ENCODE measurements around the gene TGFBR2.
"Not testable (repeated sequence)": the region's sequence is repeated elsewhere in the genome, so short reads cannot be mapped to it uniquely, and the experiment has no call there.

TGFBR2 gene

DNA sequence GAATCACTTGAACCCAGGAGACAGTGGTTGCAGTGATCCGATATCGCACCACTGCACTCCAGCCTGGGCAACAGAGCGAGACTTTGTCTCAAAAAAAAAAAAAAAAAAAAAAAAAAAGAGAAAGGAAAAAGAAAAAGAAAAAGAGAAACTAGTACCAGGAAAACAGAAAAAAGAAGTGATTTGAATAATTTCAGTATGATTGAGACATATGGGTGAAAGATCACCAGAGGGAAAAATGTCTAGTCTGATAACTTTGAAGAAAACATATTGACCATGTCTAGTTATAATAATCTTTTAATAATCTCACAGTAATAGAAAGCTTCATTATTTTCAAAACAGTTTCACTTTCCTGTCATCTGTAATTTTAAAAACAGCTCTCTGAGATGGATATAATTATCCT is 16.4 kb downstream of the TGFBR2 start:
- TF ChIP-seq PRDM1 (tag by site-specific recombination; IDR thresholded peaks at IDR 0.05) (peak; percentile 51; the same call in 1 of the 2 replicates), YY1 (tag by site-specific recombination; IDR thresholded peaks at IDR 0.05) (no peak)
- TF ChIP-seq, protein P1, sequence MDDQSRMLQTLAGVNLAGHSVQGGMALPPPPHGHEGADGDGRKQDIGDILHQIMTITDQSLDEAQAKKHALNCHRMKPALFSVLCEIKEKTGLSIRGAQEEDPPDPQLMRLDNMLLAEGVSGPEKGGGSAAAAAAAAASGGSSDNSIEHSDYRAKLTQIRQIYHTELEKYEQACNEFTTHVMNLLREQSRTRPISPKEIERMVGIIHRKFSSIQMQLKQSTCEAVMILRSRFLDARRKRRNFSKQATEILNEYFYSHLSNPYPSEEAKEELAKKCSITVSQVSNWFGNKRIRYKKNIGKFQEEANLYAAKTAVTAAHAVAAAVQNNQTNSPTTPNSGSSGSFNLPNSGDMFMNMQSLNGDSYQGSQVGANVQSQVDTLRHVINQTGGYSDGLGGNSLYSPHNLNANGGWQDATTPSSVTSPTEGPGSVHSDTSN (CRISPR knock-in tag; IDR thresholded peaks at IDR 0.05): no peak
- H3K9me3 ChIP-seq (ENCODE audit: control insufficient read depth, insufficient read depth, low read depth, low read length): no peaks in the 10 kb centered on the region
- H3K4me3 ChIP-seq (ENCODE audit: low read depth, low read length): no peak overlapping the region
- peaks cover 12% of the 10 kb centered on the region; the same call in 1 of the 2 replicates for H3K4me1 ChIP-seq (ENCODE audit: control insufficient read depth, insufficient read depth, low read length)
- ChIA-PET POLR2A (no interaction called here), CTCF (interaction anchor here (1.5 kb wide), 1 partner anchor 70 kb away, joined by 3 read pairs; no protein-coding TSS in a partner anchor)
- no peak overlapping the region for H3K27ac ChIP-seq (ENCODE audit: extremely low read depth, low read depth, low read length)
- no peaks in the 10 kb centered on the region for H3K36me3 ChIP-seq (ENCODE audit: control insufficient read depth in 2 of 2, insufficient read depth in 1 of 2, low read length in 2 of 2)

DNA sequence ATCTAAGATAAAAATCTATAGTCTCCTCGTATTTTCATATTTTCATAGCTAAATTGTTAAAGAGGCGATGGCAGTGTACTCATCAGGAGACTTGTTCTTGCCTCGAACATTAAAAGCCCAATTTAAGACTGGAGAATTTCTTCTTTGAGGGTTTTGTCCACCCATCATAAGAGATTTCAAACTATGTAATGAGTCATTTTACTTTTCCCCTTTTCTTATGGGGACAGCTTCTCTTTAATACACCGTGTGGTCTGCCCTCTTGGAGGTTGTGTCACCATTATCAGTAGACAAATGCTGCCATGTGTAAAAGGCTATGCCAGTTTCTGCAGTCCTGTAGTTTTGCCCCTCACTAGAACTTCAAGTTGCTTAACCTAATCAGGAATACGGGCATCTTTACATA is 16.9 kb downstream of the TGFBR2 start:
- Histone ChIP-seq H3K4me1 (ENCODE audit: control insufficient read depth, insufficient read depth, low read length) (peaks cover 12% of the 10 kb centered on the region; the same call in 1 of the 2 replicates), H3K4me3 (ENCODE audit: low read depth, low read length) (no peak overlapping the region), H3K9me3 (ENCODE audit: control insufficient read depth, insufficient read depth, low read depth, low read length) (no peaks in the 10 kb centered on the region), H3K36me3 (ENCODE audit: control insufficient read depth in 2 of 2, insufficient read depth in 1 of 2, low read length in 2 of 2) (no peaks in the 10 kb centered on the region), H3K27ac (ENCODE audit: extremely low read depth, low read depth, low read length) (no peak overlapping the region)
- CTCF ChIA-PET: interaction anchor here (1.5 kb wide), 1 partner anchor 70 kb away, joined by 3 read pairs; no protein-coding TSS in a partner anchor
- TF ChIP-seq ZNF239 (tag by site-specific recombination; IDR thresholded peaks at IDR 0.05) (no peak), ZNF747 (tag by site-specific recombination; IDR thresholded peaks at IDR 0.05) (no peak), ZNF785 (tag by site-specific recombination; IDR thresholded peaks at IDR 0.05) (no peak), ZFP3 (tag by site-specific recombination; IDR thresholded peaks at IDR 0.05; ENCODE audit: low read depth) (no peak)
- POLR2A ChIA-PET: no interaction called here

DNA sequence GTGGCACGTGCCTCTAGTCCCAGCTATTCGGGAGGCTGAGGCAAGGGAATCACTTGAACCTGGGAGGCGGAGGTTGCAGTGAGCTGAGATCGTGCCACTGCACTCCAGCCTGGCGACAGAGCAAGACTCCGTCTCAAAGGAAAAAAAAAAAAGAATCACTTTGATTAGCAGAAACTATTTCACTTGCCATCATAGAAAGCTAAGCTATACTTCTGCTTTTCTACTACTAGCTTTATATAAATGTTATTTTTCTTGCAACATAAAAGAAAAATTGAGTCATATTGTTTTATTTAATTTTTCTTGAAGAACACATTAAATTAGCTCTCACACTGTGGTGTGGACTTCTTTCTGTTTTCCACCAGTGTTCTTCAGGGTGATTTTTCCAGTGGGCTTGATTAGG is 18.1 kb downstream of the TGFBR2 start:
- CTCF ChIA-PET; H3K9me3 ChIP-seq (ENCODE audit: control insufficient read depth, insufficient read depth, low read depth, low read length); H3K36me3 ChIP-seq (ENCODE audit: control insufficient read depth in 2 of 2, insufficient read depth in 1 of 2, low read length in 2 of 2); H3K4me3 ChIP-seq (ENCODE audit: low read depth, low read length); H3K27ac ChIP-seq (ENCODE audit: extremely low read depth, low read depth, low read length); POLR2A ChIA-PET: not testable (repeated sequence)
- peaks cover 14% of the 10 kb centered on the region for H3K4me1 ChIP-seq (ENCODE audit: control insufficient read depth, insufficient read depth, low read length)

DNA sequence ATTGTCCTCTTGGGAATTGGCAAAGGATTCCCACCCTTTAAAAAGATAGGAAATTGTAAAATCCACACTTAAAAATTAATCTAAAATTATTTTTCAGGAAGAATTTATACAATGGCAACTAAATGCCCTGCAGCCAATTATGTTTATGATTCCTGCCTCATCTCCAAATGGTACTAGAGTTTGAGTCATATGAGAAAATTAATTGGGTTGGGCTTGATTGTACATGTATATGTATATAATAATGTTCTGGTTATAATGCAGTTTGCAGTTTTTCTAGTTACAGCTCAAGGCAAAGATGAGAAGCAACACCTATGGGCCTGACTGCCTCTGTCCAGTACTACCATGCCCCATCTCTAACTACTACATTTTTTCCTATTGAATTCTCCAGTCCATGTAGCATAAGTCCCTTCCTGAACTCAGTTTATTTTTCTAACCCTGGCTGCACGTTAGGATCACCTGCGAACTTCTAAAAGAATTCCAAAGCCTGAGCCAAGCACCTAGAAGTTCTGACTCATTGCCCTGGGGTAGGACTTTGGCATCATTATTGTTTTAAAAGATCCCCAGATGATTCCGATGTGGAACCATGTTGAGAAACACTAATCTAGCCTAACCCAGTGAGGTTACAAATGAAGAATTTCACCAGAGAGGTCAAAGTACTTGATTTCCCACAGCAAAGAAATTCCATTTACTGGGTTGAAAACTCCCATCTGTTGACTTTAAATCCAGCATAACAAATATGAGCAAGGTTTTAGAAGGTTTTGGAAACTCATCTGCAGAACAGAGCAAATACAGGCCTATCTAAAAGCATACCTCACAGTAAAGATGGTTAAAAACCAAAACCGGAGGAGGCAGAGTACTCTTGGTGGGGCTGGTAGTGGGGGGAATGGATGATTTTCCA is 19.4 kb downstream of the TGFBR2 start:
- Histone ChIP-seq H3K27ac (ENCODE audit: extremely low read depth, low read depth, low read length) (no peak overlapping the region; the same call in 1 of the 2 replicates), H3K36me3 (ENCODE audit: control insufficient read depth in 2 of 2, insufficient read depth in 1 of 2, low read length in 2 of 2) (no peaks in the 10 kb centered on the region), H3K9me3 (ENCODE audit: control insufficient read depth, insufficient read depth, low read depth, low read length) (no peaks in the 10 kb centered on the region), H3K4me1 (ENCODE audit: control insufficient read depth, insufficient read depth, low read length) (peaks cover 14% of the 10 kb centered on the region), H3K4me3 (ENCODE audit: low read depth, low read length) (no peak overlapping the region)
- TF ChIP-seq TRIM28 (IDR thresholded peaks at IDR 0.05; ENCODE audit: borderline replicate concordance, low read length): no peak
- TF ChIP-seq, protein P2, sequence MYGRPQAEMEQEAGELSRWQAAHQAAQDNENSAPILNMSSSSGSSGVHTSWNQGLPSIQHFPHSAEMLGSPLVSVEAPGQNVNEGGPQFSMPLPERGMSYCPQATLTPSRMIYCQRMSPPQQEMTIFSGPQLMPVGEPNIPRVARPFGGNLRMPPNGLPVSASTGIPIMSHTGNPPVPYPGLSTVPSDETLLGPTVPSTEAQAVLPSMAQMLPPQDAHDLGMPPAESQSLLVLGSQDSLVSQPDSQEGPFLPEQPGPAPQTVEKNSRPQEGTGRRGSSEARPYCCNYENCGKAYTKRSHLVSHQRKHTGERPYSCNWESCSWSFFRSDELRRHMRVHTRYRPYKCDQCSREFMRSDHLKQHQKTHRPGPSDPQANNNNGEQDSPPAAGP (tag by site-specific recombination; IDR thresholded peaks at IDR 0.05): no peak
- no peak for TF ChIP-seq GLI2 (tag by site-specific recombination; IDR thresholded peaks at IDR 0.05; ENCODE audit: borderline replicate concordance, low read depth)
- no peak for TF ChIP-seq ZBTB20 (tag by site-specific recombination; IDR thresholded peaks at IDR 0.05)
- no peak for TF ChIP-seq ZNF571 (tag by site-specific recombination; IDR thresholded peaks at IDR 0.05)
- TF ChIP-seq, protein P3, sequence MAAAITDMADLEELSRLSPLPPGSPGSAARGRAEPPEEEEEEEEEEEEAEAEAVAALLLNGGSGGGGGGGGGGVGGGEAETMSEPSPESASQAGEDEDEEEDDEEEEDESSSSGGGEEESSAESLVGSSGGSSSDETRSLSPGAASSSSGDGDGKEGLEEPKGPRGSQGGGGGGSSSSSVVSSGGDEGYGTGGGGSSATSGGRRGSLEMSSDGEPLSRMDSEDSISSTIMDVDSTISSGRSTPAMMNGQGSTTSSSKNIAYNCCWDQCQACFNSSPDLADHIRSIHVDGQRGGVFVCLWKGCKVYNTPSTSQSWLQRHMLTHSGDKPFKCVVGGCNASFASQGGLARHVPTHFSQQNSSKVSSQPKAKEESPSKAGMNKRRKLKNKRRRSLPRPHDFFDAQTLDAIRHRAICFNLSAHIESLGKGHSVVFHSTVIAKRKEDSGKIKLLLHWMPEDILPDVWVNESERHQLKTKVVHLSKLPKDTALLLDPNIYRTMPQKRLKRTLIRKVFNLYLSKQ (tag by site-specific recombination; IDR thresholded peaks at IDR 0.05; ENCODE audit: borderline replicate concordance): no peak
- TF ChIP-seq, protein P4, sequence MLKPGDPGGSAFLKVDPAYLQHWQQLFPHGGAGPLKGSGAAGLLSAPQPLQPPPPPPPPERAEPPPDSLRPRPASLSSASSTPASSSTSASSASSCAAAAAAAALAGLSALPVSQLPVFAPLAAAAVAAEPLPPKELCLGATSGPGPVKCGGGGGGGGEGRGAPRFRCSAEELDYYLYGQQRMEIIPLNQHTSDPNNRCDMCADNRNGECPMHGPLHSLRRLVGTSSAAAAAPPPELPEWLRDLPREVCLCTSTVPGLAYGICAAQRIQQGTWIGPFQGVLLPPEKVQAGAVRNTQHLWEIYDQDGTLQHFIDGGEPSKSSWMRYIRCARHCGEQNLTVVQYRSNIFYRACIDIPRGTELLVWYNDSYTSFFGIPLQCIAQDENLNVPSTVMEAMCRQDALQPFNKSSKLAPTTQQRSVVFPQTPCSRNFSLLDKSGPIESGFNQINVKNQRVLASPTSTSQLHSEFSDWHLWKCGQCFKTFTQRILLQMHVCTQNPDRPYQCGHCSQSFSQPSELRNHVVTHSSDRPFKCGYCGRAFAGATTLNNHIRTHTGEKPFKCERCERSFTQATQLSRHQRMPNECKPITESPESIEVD (tag by site-specific recombination; IDR thresholded peaks at IDR 0.05): peak; percentile 44; the same call in 1 of the 2 replicates
- ChIA-PET CTCF (no interaction called here), POLR2A (no interaction called here)

All from HEK293 (cell line).